Lung (tissue), 12 donors: ENCODE measurements around the gene SUN3. TPM values are rescaled to one million over a fixed set of nuclear protein-coding genes. Genes with fewer than 3 reads are reported as not detected.
A peak's percentile ranks its signal among the peaks of the same experiment; 100 is the strongest.
"Not testable (repeated sequence)": the region's sequence is repeated elsewhere in the genome, so short reads cannot be mapped to it uniquely, and the experiment has no call there.

ENCODE experiments used
- ATAC-seq: fragments of 200-7000 bp; cut with Tn5 transposase; one replicate; pipeline ENCODE4 v1.9.1; 2020; ENCODE audit warnings: moderate number of reproducible peaks; ENCODE audit not compliant: insufficient read depth, low FRiP score
- DNase-seq, 3 donors: peaks; one replicate each; pipeline ENCODE4 v3.0.0-alpha.2; 2013 to 2017
- H3K27ac ChIP-seq, 2 donors: one replicate each; pipeline ENCODE4 v1.5.1; 2013; ENCODE audit warnings: mild to moderate bottlenecking in 2 of 2, moderate library complexity in 2 of 2, control low read depth in 1 of 2, inconsistent platforms in 1 of 2, low read depth in 1 of 2, low read length in 1 of 2
- H3K27me3 ChIP-seq, 3 donors: one replicate each; pipeline ENCODE4 v1.5.1; 2013; ENCODE audit warnings: low read length in 2 of 3; ENCODE audit not compliant: control insufficient read depth in 3 of 3, insufficient read depth in 3 of 3
- H3K36me3 ChIP-seq, 4 donors: one replicate each; pipeline ENCODE4 v1.5.1; 2013; ENCODE audit warnings: low read length in 4 of 4, mild to moderate bottlenecking in 1 of 4, moderate library complexity in 1 of 4; ENCODE audit not compliant: control insufficient read depth in 4 of 4, insufficient read depth in 4 of 4
- H3K4me1 ChIP-seq, 5 donors: one replicate each; pipeline ENCODE4 v1.5.1; 2013; ENCODE audit warnings: low read length in 5 of 5, mild to moderate bottlenecking in 2 of 5, moderate library complexity in 1 of 5; ENCODE audit not compliant: control insufficient read depth in 5 of 5, insufficient read depth in 5 of 5
- H3K4me3 ChIP-seq: one replicate; pipeline ENCODE4 v1.5.1; 2013; ENCODE audit warnings: mild to moderate bottlenecking, control low read depth, moderate library complexity
- H3K9ac ChIP-seq, 2 donors: one replicate each; pipeline ENCODE4 v1.5.1; 2013; ENCODE audit warnings: low read length in 2 of 2, control low read depth in 1 of 2; ENCODE audit not compliant: insufficient read depth in 1 of 2
- H3K9me3 ChIP-seq, 4 donors: one replicate each; pipeline ENCODE4 v1.5.1; 2013; ENCODE audit warnings: low read length in 3 of 4, mild to moderate bottlenecking in 1 of 4, moderate library complexity in 1 of 4; ENCODE audit not compliant: control insufficient read depth in 4 of 4, insufficient read depth in 3 of 4
- WGBS, 2 donors: extraction: QIAGEN DNeasy Blood & Tissue Kit; methylation state at CpG; one replicate each; pipeline ENCODE4 v1.1.7; 2013; 5-methylcytosine and 5-hydroxymethylcytosine counted together
- polyA plus RNA-seq, 2 donors: library from polyadenylated mRNA; stranded (reverse); fragments of 200-250 nt; gene quantifications; one replicate each; pipeline ENCODE4 v1.2.1, GENCODE V29; 2013
- total RNA-seq, 2 donors: library from RNA; depleted of rRNA in 1 of 2; stranded (reverse); fragments of >200 nt in 1 of 2; gene quantifications; one replicate each; pipeline ENCODE4 v1.2.1, GENCODE V29; 2014 to 2021
- TF ChIP-seq, protein P1 (sequence below): IDR thresholded peaks from 2 replicates; pipeline ENCODE4 v1.5.1; 2012; ENCODE audit warnings: mild to moderate bottlenecking; ENCODE audit errors: control extremely low read depth, extremely low read depth
- donor health status: control.
- donor health status: control.
- donor health status: Bipolar disorder and iron deficiency.
- donor health status: healthy.
- donor health status: DM: yes; HTN: yes; CAD: no.

SUN3 gene
- total and polyA plus RNA-seq, 4 donors: 0.18 to 0.53 TPM; not detected in 2

DNA sequence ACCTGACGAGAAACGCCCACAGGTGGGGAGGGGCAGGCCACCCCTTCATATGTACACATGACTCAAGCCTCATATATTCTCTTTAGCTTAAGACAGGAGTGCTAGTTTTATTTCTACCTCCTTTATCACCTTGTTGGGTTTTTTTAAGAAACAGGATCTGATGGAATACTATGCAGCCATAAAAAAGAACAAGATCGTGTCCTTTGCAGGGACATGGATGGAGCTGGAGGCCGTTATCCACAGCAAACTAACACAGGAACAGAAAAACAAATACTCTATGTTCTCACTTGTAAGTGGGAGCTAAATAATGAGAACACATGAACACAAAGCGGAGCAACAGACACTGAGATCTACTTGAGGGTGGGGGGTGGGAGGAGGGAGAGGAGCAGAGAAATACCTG, 38.3 kb downstream of the SUN3 start:
- Histone ChIP-seq H3K9ac (no peak overlapping the region), H3K4me3 (no peak overlapping the region), H3K27me3 (no peaks in the 10 kb centered on the region), H3K36me3 (no peaks in the 10 kb centered on the region), H3K4me1 (peaks cover 0 to 2% (median 0%) of the 10 kb centered on the region in 5 donors), H3K27ac (no peak overlapping the region), H3K9me3 (peaks cover 0 to 1% (median 0%) of the 10 kb centered on the region in 4 donors)
- TF ChIP-seq, protein P1, sequence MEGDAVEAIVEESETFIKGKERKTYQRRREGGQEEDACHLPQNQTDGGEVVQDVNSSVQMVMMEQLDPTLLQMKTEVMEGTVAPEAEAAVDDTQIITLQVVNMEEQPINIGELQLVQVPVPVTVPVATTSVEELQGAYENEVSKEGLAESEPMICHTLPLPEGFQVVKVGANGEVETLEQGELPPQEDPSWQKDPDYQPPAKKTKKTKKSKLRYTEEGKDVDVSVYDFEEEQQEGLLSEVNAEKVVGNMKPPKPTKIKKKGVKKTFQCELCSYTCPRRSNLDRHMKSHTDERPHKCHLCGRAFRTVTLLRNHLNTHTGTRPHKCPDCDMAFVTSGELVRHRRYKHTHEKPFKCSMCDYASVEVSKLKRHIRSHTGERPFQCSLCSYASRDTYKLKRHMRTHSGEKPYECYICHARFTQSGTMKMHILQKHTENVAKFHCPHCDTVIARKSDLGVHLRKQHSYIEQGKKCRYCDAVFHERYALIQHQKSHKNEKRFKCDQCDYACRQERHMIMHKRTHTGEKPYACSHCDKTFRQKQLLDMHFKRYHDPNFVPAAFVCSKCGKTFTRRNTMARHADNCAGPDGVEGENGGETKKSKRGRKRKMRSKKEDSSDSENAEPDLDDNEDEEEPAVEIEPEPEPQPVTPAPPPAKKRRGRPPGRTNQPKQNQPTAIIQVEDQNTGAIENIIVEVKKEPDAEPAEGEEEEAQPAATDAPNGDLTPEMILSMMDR: no peak
- WGBS, 2 donors: 95 to 98% methylated on average over 5 of the region's 5 CpGs
- DNase-seq: no peak
- ATAC-seq: no peak

DNA sequence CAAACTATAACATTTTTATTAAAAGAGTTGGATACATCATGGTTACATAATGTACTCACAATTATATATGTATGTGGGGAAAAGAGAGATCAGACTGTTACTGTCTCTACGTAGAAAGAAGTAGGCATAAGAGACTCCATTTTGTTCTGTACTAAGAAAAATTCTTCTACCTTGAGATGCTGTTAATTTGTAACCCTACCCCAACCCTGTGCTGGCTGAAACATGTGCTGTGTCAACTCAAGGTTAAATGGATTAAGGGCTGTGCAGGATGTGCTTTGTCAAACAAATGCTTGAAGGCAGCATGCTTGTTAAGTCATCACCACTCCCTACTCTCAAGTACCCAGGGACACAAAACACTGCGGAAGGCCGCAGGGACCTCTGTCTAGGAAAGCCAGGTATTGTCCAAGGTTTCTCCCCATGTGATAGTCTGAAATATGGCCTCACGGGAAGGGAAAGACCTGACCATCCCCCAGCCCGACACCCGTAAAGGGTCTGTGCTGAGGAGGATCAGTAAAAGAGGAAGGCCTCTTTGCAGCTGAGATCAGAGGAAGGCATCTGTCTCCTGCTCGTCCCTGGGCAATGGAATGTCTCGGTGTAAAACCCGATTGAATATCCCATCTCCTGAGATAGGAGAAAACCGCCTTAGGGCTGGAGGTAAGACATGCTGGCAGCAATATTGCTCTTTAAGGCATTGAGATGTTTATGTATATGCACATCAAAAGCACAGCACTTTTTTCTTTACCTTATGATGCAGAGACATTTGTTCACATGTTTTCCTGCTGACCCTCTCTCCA, 39.1 kb downstream of the SUN3 start:
- not testable (repeated sequence) for H3K4me3 ChIP-seq, H3K27ac ChIP-seq, H3K36me3 ChIP-seq, H3K4me1 ChIP-seq, H3K9me3 ChIP-seq, ATAC-seq, H3K27me3 ChIP-seq, H3K9ac ChIP-seq
- WGBS, 2 donors: 42 to 61% methylated on average over 10 of the region's 10 CpGs
- DNase-seq: peak in 2 of 3 donors; percentile 34 to 70

DNA sequence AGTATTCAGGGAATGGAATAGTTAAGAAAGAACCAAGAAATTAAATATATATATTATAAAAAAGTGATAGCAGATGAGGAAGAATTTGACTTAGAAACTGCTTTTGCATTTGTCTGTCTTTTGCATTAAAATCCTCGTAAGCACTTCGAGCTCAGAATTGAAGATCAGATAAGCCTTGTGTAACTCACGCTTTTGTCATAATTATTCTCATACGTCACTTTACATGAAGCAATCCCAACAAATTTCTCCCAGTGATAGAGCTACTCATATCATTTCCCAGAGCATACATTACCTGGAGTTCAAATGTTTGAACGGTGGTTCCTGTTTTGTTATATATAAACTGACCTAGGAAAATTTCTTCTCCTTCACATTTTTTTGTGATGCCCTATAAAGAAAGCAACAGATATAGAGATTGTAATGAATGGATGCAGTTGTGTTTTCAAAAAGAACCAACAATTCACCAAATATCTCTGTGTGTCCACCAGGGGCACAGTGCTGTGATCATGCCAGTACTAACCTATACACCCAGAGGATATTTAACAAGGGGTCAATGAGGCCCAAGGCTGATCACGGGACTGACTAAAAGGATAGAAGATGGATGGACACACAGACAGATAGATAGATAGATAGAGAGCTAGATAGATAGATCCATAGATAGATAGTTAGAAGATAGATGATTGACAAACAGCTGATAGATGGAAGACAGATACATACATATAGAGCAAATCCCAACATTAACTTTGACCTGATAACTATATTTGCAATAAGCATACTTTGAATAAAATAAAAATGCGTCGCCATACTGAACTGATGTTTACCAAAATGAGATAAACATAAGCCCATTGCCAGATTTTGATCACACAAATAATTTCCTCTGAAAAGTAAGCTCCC, 40.2 kb downstream of the SUN3 start:
- TF ChIP-seq, protein P1: no peak
- ATAC-seq: no peak
- no peaks in the 10 kb centered on the region for H3K27me3 ChIP-seq
- WGBS, 2 donors: 75 to 81% methylated on average over 8 of the region's 8 CpGs
- no peak overlapping the region for H3K4me3 ChIP-seq
- H3K4me1 ChIP-seq: peaks cover 0 to 2% (median 0%) of the 10 kb centered on the region in 5 donors
- no peak overlapping the region for H3K27ac ChIP-seq
- no peaks in the 10 kb centered on the region for H3K36me3 ChIP-seq
- DNase-seq: no peak
- H3K9me3 ChIP-seq: no peaks in the 10 kb centered on the region
- peak overlapping the region in 1 of 2 donors; percentile 19 for H3K9ac ChIP-seq

DNA sequence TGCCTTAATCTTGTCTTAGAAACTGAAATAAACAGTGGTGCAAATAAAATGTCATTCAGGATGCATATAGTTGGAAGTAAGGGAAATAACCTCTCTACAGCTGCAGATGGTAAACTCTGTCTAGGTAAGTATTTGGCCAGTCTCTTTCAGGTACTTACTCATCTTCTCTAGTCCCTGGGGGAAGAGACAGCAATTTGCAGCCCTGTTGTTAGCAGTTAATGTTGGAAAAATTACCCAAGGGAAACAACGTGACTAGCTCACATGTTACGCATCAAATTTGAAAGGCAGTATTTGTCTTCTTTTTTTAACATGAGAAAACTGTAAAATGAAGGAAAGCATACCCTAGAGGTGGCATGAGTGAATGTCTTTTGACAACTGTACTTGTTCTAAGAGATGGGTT, 46.3 kb downstream of the SUN3 start:
- Histone ChIP-seq H3K9ac (no peak overlapping the region), H3K27ac (no peak overlapping the region), H3K9me3 (no peaks in the 10 kb centered on the region), H3K4me1 (peaks cover 0 to 12% (median 0%) of the 10 kb centered on the region in 5 donors), H3K4me3 (no peak overlapping the region), H3K27me3 (no peaks in the 10 kb centered on the region), H3K36me3 (peaks cover 0 to 7% (median 3%) of the 10 kb centered on the region in 4 donors)
- no peak for ATAC-seq
- TF ChIP-seq, protein P1: no peak
- 57 to 78% methylated on average over 2 of the region's 2 CpGs for WGBS, 2 donors
- DNase-seq: no peak

DNA sequence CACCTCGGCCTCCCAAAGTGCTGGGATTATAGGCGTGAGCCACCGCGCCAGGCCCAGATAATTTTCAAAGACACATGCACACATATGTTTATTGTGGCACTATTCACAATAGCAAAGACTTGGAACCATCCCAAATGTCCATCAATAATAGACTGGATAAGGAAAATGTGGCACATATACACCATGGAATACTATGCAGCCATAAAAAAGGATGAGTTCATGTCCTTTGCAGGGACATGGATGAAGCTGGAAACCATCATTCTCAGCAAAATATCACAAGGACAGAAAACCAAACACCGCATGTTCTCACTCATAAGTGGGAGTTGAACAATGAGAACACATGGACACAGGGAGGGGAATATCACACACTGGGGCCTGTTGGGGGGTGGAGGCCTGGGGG, 48.3 kb downstream of the SUN3 start:
- 99 to 100% methylated on average over 4 of the region's 5 CpGs for WGBS, 2 donors
- not testable (repeated sequence) for H3K27me3 ChIP-seq, ATAC-seq, DNase-seq, H3K27ac ChIP-seq, H3K4me3 ChIP-seq, H3K9ac ChIP-seq, H3K9me3 ChIP-seq
- peaks cover 0 to 12% (median 0%) of the 10 kb centered on the region in 5 donors for H3K4me1 ChIP-seq
- H3K36me3 ChIP-seq: peaks cover 8 to 21% (median 11%) of the 10 kb centered on the region in 4 donors
